Mucosa of gallbladder (tissue), 1 donor: ENCODE data around the gene SCGB3A2. TPM values are rescaled to one million over a fixed set of nuclear protein-coding genes. Genes with fewer than 3 reads are reported as not detected.
"Not testable (repeated sequence)": the region's sequence is repeated elsewhere in the genome, so short reads cannot be mapped to it uniquely, and the experiment has no call there.

Experiments
- DNase-seq: peaks from one replicate; pipeline ENCODE4 v3.0.0-alpha.2; 2020; ENCODE audit warnings: low spot score
- total RNA-seq: library from RNA; stranded (reverse); gene quantifications from one replicate; pipeline ENCODE4 v1.2.1, GENCODE V29; 2021
- donor health status: DM: no; HTN: no; CAD: no.

Gene SCGB3A2
- total RNA-seq, 1 donor from 2014 or later, result not detected

DNA sequence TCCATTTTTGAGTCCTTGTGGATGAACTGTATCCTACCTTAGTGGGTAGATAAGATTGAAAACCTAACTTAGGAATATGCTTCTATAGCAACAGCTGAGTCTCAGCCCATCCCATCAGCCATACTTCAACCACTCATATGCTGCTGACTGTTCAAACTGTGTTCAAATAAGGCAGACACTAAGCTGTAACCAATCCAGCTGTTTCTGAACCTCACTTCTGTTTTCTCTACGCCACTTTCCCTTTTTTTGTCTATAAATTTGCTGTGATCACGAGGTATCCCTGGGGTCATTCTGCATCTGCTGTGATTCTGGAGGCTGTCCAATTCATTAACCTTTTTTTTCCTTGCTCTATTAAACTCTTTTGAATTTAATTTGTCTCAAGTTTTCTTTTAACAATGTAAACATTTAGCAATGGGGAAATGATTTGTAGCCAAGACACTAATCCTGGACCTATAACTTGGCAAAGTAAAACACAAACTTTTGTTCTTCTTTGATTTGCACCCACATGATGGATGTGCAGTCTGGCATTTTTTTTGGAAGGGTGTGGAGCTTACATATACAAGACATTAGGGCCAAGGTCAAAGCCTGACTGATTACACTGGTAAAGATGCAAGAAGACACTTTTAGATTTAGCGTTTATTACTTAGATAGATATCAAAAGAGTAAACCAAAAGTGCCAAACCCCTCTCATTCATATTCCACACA is 14.9 kb upstream of the SCGB3A2 start:
- DNase-seq, result no peak

DNA sequence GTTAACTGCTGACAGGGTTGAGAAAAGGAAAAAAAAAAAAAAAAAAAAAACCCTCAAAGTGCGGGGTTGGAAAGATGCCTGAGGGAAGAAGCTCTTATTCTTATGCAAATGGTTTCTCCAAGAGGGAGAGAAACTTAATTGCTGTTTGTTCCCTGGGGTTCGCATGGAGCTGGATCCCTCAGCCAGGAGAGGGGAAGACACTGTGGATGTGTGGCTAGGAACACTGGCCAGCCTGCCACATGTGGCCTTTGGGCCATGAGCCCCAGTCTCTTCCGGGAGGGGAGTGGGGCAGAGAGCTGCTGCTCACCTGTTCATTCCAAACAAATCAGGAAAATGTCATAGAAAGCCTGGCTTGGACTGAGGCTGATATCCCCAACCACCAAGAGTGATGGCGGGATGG is 9.4 kb upstream of the SCGB3A2 start:
- DNase-seq, result no peak

GRCh38 chr5:147869892-147870291 is 8.6 kb upstream of the SCGB3A2 start:
- not testable (repeated sequence) for DNase-seq

DNA sequence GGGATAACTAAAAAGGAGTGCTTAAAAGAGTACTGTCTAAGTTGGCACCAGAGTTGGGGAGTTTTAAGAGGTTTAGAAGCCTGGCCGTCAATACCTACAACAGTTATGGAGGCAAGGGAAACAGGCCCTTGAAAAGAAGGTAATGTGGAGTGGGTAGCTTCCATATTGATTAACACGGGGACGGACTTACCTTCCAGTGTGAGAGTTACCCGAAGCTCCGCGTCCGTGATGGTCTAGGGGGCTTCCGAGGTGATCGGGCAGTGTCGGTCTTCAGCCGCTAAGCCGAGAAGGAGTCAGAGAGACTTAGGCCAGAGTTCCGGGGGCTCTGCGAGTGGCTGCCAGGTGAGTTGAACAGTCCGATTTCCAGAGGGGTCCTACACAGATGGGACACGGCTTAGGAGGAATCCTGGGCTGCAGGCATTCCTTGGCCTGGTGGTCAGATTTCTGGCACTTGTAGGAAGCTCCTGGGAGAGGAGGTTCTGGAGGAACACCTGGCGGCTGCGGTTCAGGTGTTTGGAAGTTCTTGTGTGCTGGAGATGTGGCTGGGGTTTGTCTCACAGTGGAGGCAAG is 6.4 kb upstream of the SCGB3A2 start:
- not testable (repeated sequence) for DNase-seq

- DNase-seq, result not testable (repeated sequence)
Observed at GRCh38 chr5:147872744-147873435, 5.6 kb upstream of the SCGB3A2 start.

DNA sequence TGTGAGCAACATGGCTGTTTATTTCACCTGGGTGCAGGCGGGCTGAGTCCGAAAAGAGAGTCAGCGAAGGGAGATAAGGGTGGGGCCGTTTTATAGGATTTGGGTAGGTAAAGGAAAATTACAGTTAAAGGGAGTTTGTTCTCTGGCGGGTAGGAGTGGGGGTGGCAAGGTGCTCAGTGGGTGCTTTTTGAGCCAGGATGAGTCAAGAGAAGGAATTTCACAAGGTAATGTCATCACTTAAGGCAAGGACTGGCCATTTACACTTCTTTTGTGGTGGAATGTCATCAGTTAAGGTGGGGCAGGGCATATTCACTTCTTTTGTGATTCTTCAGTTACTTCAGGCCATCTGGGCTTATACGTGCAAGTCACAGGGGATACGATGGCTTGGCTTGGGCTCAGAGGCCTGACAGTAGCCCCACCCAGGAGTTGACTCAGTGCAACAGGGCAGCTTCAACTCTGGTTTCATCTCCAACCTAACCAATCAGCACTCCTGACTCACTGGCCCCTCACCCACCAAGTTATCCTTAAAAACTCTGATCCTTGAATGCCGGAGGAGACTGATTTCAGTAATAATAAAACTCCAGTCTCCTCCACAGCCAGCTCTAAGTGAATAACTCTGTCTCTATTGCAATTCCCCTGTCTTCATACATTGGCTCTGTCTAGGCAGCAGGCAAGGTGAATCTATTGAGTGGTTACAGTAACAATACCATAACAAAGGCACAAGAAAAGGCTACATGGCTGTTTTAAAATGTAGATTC is 4.2 kb upstream of the SCGB3A2 start:
- not testable (repeated sequence) for DNase-seq

DNA sequence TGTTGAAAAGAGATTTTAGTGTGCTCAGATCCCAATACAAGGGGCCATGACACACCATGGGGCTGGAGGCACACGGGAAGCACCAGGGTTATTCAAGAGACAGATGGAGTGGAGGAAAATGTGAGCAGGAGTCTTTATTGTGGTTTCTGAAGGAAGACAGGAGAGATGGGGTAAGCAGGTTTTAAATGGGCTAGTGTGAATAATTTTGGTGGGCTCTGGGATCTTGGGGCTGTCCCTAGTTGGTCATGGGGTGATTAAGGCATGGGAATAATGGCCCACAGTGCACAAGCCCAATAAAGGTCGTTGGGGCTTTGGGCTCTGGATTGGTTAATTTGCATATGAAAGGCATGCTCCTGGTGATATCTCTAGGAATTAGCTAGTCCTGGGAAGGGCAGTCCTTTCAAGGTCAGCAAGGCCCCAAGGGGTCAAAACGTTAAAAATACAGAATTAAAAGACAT is 3.6 kb upstream of the SCGB3A2 start:
- DNase-seq, result no peak

- DNase-seq, result no peak
Observed at GRCh38 chr5:147876141-147876540, 2.4 kb upstream of the SCGB3A2 start.

DNA sequence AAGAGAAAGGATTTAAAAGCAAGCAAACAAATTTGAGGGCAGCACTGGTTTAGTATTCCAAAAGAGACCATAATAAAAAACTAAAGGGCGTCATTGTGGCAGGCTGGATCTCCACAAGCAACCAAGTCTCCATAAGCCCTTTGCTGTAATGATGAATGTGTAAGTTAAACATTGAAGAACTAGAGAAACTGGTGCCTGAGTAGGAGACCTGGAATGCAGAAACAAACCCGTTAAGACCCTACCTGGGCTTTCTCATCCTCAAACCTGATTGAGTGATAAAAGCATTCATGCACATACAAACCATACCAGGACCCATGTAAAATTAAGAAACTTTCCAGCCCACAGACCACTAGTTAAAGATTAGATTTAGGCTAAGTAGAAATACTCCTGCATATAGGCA is 1.9 kb upstream of the SCGB3A2 start:
- DNase-seq, result no peak

DNA sequence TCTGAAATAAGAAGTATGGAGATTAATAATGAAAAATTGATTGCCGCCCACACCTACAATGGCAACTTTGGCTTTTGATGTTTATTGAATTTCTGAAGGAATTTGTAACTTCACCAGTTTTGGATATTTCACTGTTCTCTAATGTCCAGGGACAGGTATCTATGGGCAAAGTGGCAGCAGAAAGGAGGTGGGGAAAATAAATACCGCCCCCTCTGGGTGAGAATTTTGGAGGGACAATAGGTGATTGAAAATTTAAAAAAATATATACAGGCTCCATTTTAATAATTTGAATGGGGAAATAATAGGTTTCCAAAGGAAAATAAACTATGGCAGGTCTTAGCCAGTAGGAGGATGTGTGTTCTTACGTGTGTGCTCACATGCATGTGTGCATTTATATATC is 1.3 kb downstream of the SCGB3A2 start:
- no peak for DNase-seq

GRCh38 chr5:147880487-147880886 is 2.0 kb downstream of the SCGB3A2 start:
- DNase-seq, result no peak

DNA sequence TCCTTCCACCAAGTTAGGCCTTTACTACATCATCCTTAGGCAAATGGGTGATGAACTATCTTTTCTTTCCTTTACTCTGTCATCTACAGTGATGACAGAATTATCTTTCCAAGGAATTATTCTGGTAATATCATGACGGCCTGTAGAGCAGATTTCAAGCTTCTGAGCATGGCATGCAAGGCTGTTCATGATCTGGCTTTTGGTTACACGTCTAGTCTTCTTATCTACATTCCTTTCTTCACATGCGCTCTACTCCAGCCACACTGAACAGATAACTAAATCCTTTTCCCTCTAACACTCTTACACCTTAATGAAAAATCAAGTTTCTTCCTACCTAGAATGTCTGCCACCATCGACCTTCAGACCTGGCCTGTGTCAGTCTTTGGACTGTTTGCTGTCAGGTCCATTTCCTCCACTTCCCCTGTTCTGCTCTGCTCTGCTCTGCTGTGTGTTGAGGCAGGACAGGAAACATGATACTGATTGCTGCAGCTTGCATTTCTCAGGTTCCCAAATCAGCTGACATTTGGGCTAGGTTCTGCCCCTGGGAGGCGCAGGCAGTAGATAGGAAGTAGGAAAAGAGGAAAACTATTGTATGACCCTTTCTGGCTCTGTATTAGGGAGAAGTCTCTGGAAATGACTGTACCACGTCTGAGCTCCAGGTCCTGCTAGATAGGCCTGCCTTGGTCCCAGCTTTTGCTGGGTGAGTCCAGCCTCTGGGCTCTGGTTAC is 4.2 kb downstream of the SCGB3A2 start:
- DNase-seq, result no peak

GRCh38 chr5:147887026-147887627 is 8.6 kb downstream of the SCGB3A2 start:
- peak; percentile 14 for DNase-seq

- no peak for DNase-seq
Observed at GRCh38 chr5:147887930-147888329, 9.4 kb downstream of the SCGB3A2 start.

DNA sequence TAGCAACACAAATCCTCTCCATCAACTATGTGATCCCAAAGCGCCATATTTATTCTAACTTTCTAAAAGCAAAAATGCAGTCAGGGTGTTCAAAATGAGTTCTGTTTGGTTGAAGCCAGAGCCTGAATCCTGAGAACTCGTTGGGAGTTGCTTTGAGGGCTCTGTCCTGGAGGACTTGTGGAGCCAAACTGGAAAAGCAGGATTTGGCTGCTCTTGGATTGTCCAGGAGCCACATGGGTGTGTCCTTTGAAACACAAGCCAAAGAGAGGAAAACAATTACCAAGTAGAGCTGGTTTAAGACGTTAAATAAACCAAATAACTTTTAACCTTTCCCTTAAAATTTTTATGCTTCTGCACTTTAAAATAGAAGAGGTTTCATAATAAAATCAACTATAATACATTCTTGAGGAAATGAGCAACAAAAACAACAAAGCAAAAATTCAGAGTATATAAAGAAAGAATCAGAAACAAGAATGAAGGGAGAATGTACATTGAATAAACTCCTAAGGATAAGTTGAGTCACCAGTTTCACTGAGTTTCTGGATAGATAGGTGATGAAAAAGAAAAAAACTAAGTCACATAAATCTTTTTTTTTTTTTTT is 14.3 kb downstream of the SCGB3A2 start:
- peak; percentile 42 for DNase-seq

DNA sequence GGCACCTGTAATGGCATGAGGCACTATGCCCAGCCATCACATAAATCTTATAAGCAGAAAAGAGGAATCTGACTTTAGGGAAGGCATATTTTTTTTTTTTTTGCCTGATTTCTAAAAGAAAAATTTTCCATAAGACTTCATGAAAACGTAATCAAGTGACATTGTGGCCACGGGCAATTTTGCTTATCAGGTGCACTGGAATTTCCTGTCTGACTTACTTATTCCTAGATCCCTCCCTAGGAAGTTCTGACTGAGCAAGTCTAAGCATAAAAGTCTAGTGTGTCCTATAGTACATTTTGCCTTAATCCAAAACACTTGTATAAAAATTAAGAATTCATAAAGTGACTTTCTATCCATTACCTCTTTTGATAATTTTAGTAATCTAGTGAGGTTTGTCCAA is 15.3 kb downstream of the SCGB3A2 start:
- no peak for DNase-seq

- no peak for DNase-seq
Observed at GRCh38 chr5:147895864-147896263, 17.4 kb downstream of the SCGB3A2 start.

DNA sequence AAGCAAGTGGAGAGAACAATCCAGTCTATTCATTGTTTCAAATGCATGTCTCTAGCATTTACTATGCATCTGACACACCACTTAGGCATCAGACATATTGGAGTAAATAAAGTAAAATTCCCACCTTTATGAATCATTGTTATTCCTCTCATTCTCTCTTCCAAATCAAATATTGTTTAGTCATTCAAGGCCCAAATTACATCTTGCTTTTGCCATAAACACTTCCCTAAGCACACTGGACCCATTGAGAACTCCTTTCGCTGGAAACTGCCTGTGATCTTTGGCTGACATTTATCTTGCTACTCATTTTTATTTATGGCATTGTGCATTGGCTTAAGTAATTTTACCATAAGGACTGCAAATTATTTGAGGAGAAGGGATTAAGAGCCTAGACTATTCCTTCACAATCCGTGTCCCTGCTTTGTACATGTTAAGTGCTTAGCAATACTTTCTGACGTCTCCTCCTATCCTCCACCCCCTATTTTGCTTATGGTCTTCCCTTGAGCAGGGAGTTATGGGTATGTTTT is 20.4 kb downstream of the SCGB3A2 start:
- DNase-seq, result no peak

DNA sequence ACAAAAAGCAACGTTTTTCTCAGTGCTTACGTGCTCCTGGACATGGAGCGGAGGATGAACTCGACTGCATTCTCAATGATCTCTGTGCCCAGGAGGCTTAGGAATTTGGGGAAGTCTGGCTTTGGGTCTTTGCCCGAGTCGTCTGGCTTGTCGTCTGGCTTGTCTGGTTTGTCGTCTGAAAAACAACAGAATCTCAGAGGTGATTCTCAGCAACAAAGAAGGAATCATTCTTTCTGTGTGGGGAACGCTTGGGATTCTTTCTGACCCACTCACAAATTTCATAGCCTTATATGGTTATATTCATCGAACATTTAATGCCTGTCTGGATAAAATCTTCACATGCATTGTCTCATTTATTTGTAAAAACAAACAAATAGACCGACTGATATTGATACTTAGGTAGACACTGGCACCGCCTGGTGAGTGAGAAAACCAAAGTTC is 23.1 kb downstream of the SCGB3A2 start:
- DNase-seq, result no peak

GRCh38 chr5:147902609-147903115 is 24.2 kb downstream of the SCGB3A2 start:
- DNase-seq, result no peak
